ENCODE measurements around the gene SLC25A11. TPM values are rescaled to one million over a fixed set of nuclear protein-coding genes. Genes with fewer than 3 reads are reported as not detected.

The SLC25A11 gene
- total RNA-seq, 1 donor: 51.8 TPM

- no peak for DNase-seq (ENCODE audit: low read depth)
Measured at GRCh38 chr17:4893721-4894560, 45.9 kb downstream of the SLC25A11 start.

GRCh38 chr17:4893272-4893671 is 46.6 kb downstream of the SLC25A11 start:
- H3K4me3 ChIP-seq (ENCODE audit: low read depth, low read length): no peak overlapping the region
- TF ChIP-seq CTCF (IDR thresholded peaks at IDR 0.05; ENCODE audit: insufficient read depth, low read depth, low read length): no peak
- DNase-seq (ENCODE audit: low read depth): no peak

More at GRCh38 chr17:4893721-4894560, 45.9 kb downstream of the SLC25A11 start:
- TF ChIP-seq CTCF (IDR thresholded peaks at IDR 0.05; ENCODE audit: insufficient read depth, low read depth, low read length): no peak
- no peak overlapping the region for H3K4me3 ChIP-seq (ENCODE audit: low read depth, low read length)

GRCh38 chr17:4892499-4893221 is 47.2 kb downstream of the SLC25A11 start:
- TF ChIP-seq CTCF (IDR thresholded peaks at IDR 0.05; ENCODE audit: insufficient read depth, low read depth, low read length): no peak
- no peak for DNase-seq (ENCODE audit: low read depth)
- H3K4me3 ChIP-seq (ENCODE audit: low read depth, low read length): no peak overlapping the region

DNA sequence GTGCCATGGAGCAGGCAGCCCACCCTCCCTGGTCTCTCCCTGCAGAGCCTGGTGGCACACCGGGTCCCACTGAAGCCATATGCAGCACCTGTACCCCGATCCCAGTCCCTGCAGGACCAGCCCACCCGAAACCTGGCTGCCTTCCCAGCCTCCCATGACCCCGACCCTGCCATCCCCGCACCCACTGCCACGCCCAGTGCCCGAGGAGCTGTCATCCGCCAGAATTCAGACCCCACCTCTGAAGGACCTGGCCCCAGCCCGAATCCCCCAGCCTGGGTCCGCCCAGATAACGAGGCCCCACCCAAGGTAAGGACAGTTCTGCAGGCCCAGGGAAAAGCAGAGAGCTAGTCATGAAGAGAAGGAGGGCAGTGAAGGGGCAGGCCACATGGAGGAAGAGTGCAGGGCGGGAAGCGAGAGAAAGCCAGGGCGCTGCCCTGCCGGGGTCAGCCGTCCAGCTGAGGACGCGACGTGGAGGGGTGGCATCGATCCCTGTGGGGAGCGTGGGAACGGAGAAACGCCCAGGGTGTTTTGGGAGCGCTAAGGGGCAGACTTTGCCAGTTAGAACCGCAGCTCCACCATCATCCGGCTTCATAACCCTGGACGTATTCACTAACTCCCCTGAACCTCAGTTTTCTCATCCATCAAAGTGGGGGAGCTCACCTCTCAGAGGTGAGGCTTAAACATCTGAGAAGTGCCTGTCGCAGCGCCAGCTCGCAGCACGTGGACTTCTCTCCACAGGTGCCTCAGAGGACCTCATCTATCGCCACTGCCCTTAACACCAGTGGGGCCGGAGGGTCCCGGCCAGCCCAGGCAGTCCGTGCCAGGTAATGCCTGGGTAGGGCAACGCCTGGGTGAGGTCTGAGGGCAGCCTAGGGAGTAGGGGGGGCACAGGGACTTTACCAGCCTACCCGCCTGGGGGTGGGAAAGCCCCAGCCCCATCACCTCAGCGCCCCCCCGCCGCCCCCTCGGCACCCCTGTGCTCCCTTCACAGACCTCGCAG is 48.1 kb downstream of the SLC25A11 start:
- no peak for DNase-seq (ENCODE audit: low read depth)
- H3K4me3 ChIP-seq (ENCODE audit: low read depth, low read length): no peak overlapping the region
- TF ChIP-seq CTCF (IDR thresholded peaks at IDR 0.05; ENCODE audit: insufficient read depth, low read depth, low read length): no peak

GRCh38 chr17:4887581-4887980 is 52.3 kb downstream of the SLC25A11 start:
- DNase-seq (ENCODE audit: low read depth): no peak
- H3K4me3 ChIP-seq (ENCODE audit: low read depth, low read length): no peak overlapping the region
- TF ChIP-seq CTCF (IDR thresholded peaks at IDR 0.05; ENCODE audit: insufficient read depth, low read depth, low read length): no peak

Small RNAs within 50 kb of the gene (small RNA-seq; reads per million reads assigned to genes)
- gene MIR6864 (not detected), gene MIR6865 (not detected)

Other genes with a start within 250 kb of the SLC25A11 start
- gene PELP1, start 235.9 kb downstream of the SLC25A11 start, total RNA-seq: 17.7 and 19.6 TPM in 2 replicates
- 3.5 TPM in 2 replicates for gene ARRB2, start 229.4 kb downstream of the SLC25A11 start, total RNA-seq
- 9.9 and 11.0 TPM in 2 replicates for gene MED11, start 208.6 kb downstream of the SLC25A11 start, total RNA-seq
- not detected in 2 replicates for gene ZMYND15, start 200.2 kb downstream of the SLC25A11 start, total RNA-seq
- 0.64 and 0.86 TPM in 2 replicates for gene CXCL16, start 200.1 kb downstream of the SLC25A11 start, total RNA-seq
- gene TM4SF5, start 168.2 kb downstream of the SLC25A11 start, total RNA-seq: not detected in 2 replicates
- 0.64 TPM in 1 of 2 replicates, not detected in the other for gene VMO1, start 153.7 kb downstream of the SLC25A11 start, total RNA-seq
- not detected in 2 replicates for gene GLTPD2, start 151.1 kb downstream of the SLC25A11 start, total RNA-seq
- 149 and 157 TPM in 2 replicates for gene PSMB6, start 143.9 kb downstream of the SLC25A11 start, total RNA-seq
- 11.7 and 13.9 TPM in 2 replicates for gene PLD2, start 132.9 kb downstream of the SLC25A11 start, total RNA-seq
- 21.6 and 38.0 TPM in 2 replicates for gene MINK1, start 106.7 kb downstream of the SLC25A11 start, total RNA-seq
- gene C17orf107, start 40.5 kb downstream of the SLC25A11 start, total RNA-seq: 3.5 and 3.9 TPM in 2 replicates
- under 0.01 and 0.32 TPM in 2 replicates for gene CHRNE, start 36.9 kb downstream of the SLC25A11 start, total RNA-seq
- gene GP1BA, start 7.8 kb downstream of the SLC25A11 start, total RNA-seq: not detected in 2 replicates
- 26.4 and 34.5 TPM in 2 replicates for gene RNF167, start 222 bp upstream of the SLC25A11 start, total RNA-seq
- gene PFN1, start 8.5 kb upstream of the SLC25A11 start, total RNA-seq: 581 and 784 TPM in 2 replicates
- 2.6 and 7.4 TPM in 2 replicates for gene ENO3, start 11.1 kb upstream of the SLC25A11 start, total RNA-seq
- 34.5 and 39.0 TPM in 2 replicates for gene SPAG7, start 27.8 kb upstream of the SLC25A11 start, total RNA-seq
- 15.1 TPM in 2 replicates for gene CAMTA2, start 47.6 kb upstream of the SLC25A11 start, total RNA-seq
- 0.97 and 1.3 TPM in 2 replicates for gene INCA1, start 57.5 kb upstream of the SLC25A11 start, total RNA-seq
- gene KIF1C, start 57.9 kb upstream of the SLC25A11 start, total RNA-seq: 50.6 and 56.6 TPM in 2 replicates
- gene SLC52A1, start 95.4 kb upstream of the SLC25A11 start, total RNA-seq: under 0.01 and 0.43 TPM in 2 replicates
- 1.6 and 2.2 TPM in 2 replicates for gene ZFP3, start 138.4 kb upstream of the SLC25A11 start, total RNA-seq
- gene ZNF232, start 171.8 kb upstream of the SLC25A11 start, total RNA-seq: 4.5 and 5.2 TPM in 2 replicates
- not detected in 2 replicates for gene USP6, start 176.0 kb upstream of the SLC25A11 start, total RNA-seq